CD4-positive, alpha-beta T cell (primary cell): ENCODE results near the gene KLHL3. TPM values are rescaled to one million over a fixed set of nuclear protein-coding genes. Genes with fewer than 3 reads are reported as not detected.

Source experiments
- ATAC-seq: fragments of 200-7000 bp; cut with Tn5 transposase; one replicate; pipeline ENCODE4 v1.10.0; 2022; ENCODE audit warnings: mild to moderate bottlenecking; ENCODE audit not compliant: poor library complexity
- CTCF ChIA-PET: fragments of 350-600 bp; sonication (Branson Sonifier 250); formaldehyde crosslinking; loops from one replicate; lab custom pipeline; 2021; ENCODE audit warnings: antibody characterized with exemption, inconsistent platforms; lab: Charles Lee
- POLR2A ChIA-PET: fragments of 350-600 bp; sonication (Branson Sonifier 250); formaldehyde crosslinking; loops from one replicate; lab custom pipeline; 2021; ENCODE audit warnings: antibody characterized with exemption, inconsistent platforms; lab: Charles Lee
- DNase-seq, 14 experiments: peaks; one replicate each; pipeline ENCODE4 v3.0.0-alpha.2; 2013 to 2020; ENCODE audit warnings: mixed read lengths in 2 of 14
- H3K27ac ChIP-seq, 2 donors: one replicate each; pipeline versions ENCODE4 v1.5.1 to v1.7.0; 2013; ENCODE audit warnings: low read length in 2 of 2, low read depth in 1 of 2, mild to moderate bottlenecking in 1 of 2
- H3K27me3 ChIP-seq, 2 experiments: 1 replicate in 1 of 2; 2 replicates in 1 of 2; pipeline versions ENCODE4 v1.6.1 to v1.7.0; 2013; ENCODE audit warnings: low read length in 2 of 2, control low read depth in 1 of 2, mild to moderate bottlenecking in 1 of 2, moderate library complexity in 1 of 2; ENCODE audit not compliant: insufficient read depth in 2 of 2, control insufficient read depth in 1 of 2
- H3K36me3 ChIP-seq: one replicate; pipeline ENCODE4 v1.6.1; 2013; ENCODE audit warnings: low read length, control low read depth; ENCODE audit not compliant: insufficient read depth
- H3K4me1 ChIP-seq: one replicate; pipeline ENCODE4 v1.6.1; 2013; ENCODE audit warnings: low read length, control low read depth; ENCODE audit not compliant: insufficient read depth
- H3K4me3 ChIP-seq: one replicate; pipeline ENCODE4 v1.5.1; 2013; ENCODE audit warnings: mild to moderate bottlenecking, low read length, moderate library complexity
- H3K9me3 ChIP-seq, 2 experiments: 1 replicate in 1 of 2; 2 replicates in 1 of 2; pipeline versions ENCODE4 v1.6.1 to v1.7.0; 2013; ENCODE audit warnings: low read length in 2 of 2, mild to moderate bottlenecking in 2 of 2, control low read depth in 1 of 2, moderate library complexity in 1 of 2; ENCODE audit not compliant: control insufficient read depth in 1 of 2, insufficient read depth in 1 of 2
- H3K27ac Mint-ChIP-seq: one replicate; pipeline ENCODE4 v1.8.0; 2020; ENCODE audit warnings: mixed read lengths
- H3K27me3 Mint-ChIP-seq: one replicate; pipeline ENCODE4 v1.8.0; 2021; ENCODE audit warnings: mixed read lengths
- H3K36me3 Mint-ChIP-seq: one replicate; pipeline ENCODE4 v1.8.0; 2021; ENCODE audit warnings: low read depth, mixed read lengths
- H3K4me1 Mint-ChIP-seq: one replicate; pipeline ENCODE4 v1.8.0; 2021; ENCODE audit warnings: low read depth, mixed read lengths
- H3K4me3 Mint-ChIP-seq: one replicate; pipeline ENCODE4 v1.8.0; 2020; ENCODE audit warnings: mild to moderate bottlenecking, mixed read lengths
- H3K9me3 Mint-ChIP-seq: one replicate; pipeline ENCODE4 v1.8.0; 2020; ENCODE audit warnings: mixed read lengths
- intact Hi-C, 2 experiments: fragments of 100-400 bp; cut with DNase I in 1 of 2; cut with micrococcal nuclease in 1 of 2; formaldehyde crosslinking; loops; one replicate each; pipeline versions ENCODE4 v1.15.1 to v1.9.0; 2023 to 2025; cut with DNase I, micrococcal nuclease
- microRNA-seq: library from miRNA; unstranded; fragments of <30 nt; microRNA quantifications from one replicate; pipeline ENCODE4 v1.2.0, GENCODE V29; 2021; ENCODE audit warnings: borderline microRNAs expressed, borderline replicate concordance
- total RNA-seq, 174 experiments: library from RNA in 2 of 174; stranded (reverse) in 2 of 174; gene quantifications; one replicate each; pipeline ENCODE4 v1.2.3 and lab custom pipeline; 2021 to 2026
- TF ChIP-seq, protein P1 (sequence below): fragments of 200-600 bp; IDR thresholded peaks from one replicate; pipeline ENCODE4 v1.8.0; 2022; ENCODE audit warnings: antibody characterized with exemption, mild to moderate bottlenecking

KLHL3 gene
- total RNA-seq, 2 experiments from 2014 or later = 22.0 to 25.9 TPM

DNA sequence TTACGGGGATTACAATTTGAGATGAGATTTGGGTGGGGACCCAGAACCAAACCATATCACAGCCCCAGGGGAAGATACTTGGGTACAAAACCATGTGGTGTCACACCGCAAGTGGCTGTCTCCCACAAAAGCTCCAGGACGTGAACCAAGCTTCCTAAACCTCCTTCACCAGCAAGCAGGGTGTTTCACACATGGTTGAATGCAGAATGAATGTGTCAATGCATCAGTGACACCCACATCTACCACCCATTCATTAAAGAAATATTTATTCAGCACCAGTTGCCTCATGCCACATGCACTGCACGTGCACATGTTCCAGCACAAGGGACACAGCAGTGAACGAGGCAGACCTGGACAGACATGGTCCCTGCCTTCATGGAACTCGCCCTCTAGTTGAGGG lies 165.8 kb downstream of the KLHL3 start:
- CTCF ChIA-PET = no interaction called here
- no peak overlapping the region for H3K27ac ChIP-seq

More for the DNA sequence above, 165.8 kb downstream of the KLHL3 start:
- H3K36me3 Mint-ChIP-seq = no peaks in the 10 kb centered on the region
- POLR2A ChIA-PET = no interaction called here
- peaks cover 9 to 10% of the 10 kb centered on the region in 2 experiments for H3K27me3 ChIP-seq
- no peak overlapping the region for H3K4me3 ChIP-seq
- no peak overlapping the region for H3K27ac Mint-ChIP-seq
- no peak for DNase-seq
- TF ChIP-seq, protein P1, sequence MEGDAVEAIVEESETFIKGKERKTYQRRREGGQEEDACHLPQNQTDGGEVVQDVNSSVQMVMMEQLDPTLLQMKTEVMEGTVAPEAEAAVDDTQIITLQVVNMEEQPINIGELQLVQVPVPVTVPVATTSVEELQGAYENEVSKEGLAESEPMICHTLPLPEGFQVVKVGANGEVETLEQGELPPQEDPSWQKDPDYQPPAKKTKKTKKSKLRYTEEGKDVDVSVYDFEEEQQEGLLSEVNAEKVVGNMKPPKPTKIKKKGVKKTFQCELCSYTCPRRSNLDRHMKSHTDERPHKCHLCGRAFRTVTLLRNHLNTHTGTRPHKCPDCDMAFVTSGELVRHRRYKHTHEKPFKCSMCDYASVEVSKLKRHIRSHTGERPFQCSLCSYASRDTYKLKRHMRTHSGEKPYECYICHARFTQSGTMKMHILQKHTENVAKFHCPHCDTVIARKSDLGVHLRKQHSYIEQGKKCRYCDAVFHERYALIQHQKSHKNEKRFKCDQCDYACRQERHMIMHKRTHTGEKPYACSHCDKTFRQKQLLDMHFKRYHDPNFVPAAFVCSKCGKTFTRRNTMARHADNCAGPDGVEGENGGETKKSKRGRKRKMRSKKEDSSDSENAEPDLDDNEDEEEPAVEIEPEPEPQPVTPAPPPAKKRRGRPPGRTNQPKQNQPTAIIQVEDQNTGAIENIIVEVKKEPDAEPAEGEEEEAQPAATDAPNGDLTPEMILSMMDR = no peak
- intact Hi-C loops = no loop called here
- no peak for ATAC-seq
- no peaks in the 10 kb centered on the region for H3K4me1 ChIP-seq
- H3K9me3 Mint-ChIP-seq = no peaks in the 10 kb centered on the region
- no peaks in the 10 kb centered on the region for H3K9me3 ChIP-seq
- no peaks in the 10 kb centered on the region for H3K36me3 ChIP-seq
- no peaks in the 10 kb centered on the region for H3K4me1 Mint-ChIP-seq
- no peak overlapping the region for H3K4me3 Mint-ChIP-seq
- peaks cover 64% of the 10 kb centered on the region for H3K27me3 Mint-ChIP-seq

Small RNAs within 50 kb of the gene (microRNA-seq; reads per million reads assigned to microRNA genes)
- 941 reads per million, percentile 84 among the genes with 10 or more reads in this experiment for gene MIR874

Other genes with a start within 250 kb of the KLHL3 start
- not detected for gene SPOCK1, start 236.8 kb downstream of the KLHL3 start, total RNA-seq
- 10 to 100 TPM; 52.7 to 53.2 TPM for gene HNRNPA0, start 18.3 kb upstream of the KLHL3 start, total RNA-seq
- gene MYOT, start 131.8 kb upstream of the KLHL3 start, total RNA-seq = not detected
- gene PKD2L2, start 153.4 kb upstream of the KLHL3 start, total RNA-seq = not detected